Measurements from ENCODE around the gene HEXD.
A peak's percentile ranks its signal among the peaks of the same experiment; 100 is the strongest.

The HEXD gene

DNA sequence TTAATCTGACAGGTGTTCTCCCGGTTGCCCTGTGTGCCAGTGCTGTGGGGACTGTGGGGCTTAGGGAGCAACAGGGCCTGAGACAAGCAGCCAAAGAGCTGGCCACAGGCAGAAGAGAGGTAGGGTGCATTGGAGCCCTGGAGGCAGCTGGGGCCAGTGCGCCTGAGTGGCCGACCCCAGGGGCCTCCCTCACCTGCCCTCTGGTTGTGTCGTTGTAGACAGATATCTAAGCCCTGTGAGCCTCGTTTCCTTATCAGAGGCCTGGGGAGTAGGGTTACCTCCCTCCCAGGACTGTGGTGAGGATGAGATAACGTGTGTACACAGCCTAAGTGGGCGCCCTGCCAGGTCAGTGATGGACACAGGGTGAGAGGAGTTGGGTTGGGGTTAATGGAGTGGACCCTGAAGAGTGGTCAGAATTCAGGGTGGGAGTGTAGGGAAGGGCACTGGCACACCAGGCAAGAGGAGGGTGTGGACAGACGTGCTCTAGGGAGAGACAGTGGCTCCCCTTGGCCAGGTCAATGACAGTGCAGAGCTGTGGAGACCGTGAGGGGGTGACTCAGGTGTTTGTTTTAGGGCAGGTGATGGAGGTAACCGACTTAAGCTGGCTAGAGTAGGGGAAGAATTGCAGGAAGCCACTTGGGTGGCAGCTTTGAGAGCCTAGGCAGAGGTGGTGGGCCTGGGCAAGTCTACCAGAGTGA, 43.8 kb downstream of the HEXD start:
- no peak for DNase-seq

DNA sequence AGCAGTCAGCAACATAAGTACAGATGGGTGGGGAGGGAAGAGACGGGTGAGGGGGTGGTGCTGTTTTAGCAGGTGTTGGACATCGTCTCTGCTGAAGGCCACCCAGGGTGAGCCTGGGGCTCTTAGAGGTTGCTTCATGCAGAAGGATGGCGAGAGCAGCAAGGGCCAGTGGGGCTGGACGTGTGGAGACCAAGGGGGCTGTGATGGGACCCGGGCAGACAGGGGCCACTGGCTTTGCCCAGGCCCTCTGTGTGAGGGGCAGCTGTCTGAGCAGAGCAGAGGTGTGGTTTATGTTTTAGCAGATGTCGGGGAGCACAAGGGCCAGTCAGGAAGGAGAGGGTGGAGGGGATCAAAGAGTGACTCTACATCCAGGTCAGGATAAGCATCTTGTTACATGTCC, 45.2 kb downstream of the HEXD start:
- DNase-seq, result no peak

DNA sequence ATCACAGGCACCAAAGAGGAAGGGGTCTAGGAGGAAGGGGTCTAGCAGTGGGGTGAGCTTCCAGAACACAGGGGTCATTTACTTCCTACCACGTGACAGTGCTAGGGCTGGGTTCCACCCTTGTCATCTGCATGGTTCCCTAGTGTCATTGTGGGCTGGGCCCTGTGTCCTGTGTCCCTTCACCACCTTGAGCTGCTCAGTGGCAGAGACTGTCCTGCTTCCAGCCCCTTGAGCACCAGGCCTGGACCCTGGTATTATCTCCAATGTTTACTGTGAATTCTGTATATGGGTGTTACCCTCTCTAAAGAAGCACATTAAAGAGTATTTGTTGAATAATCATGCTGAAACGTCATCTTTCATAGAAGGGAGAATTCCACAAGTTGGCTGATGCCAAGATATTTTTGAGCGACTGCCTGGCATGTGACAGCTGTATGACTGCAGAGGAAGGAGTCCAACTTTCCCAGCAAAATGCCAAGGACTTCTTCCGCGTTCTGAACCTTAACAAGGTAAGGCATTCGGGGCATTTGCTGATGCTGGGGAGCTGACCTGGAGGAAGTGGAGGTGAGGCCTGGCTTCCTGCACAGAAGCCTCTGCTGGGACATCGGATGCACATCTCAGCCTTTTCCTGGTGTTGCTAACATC, 45.9 kb downstream of the HEXD start:
- no peak for DNase-seq

DNA sequence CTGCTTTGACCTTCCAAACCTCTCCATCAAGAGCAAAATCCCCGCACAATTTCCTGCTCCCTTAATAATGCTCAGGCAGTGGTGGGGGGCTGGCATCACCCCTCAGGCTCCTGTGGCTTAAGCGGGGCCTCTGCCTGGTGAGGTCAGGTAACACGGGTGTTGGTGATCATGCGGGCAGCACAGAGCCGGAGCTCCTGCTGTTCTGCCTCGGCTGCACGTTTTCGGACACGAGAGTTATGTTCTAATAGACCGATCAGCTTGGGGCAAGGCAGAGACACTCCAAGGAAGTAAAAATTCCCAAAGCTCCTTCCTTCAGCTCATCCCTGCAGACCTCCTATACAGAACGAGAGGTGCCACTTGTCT, 46.4 kb downstream of the HEXD start:
- no peak for DNase-seq

DNA sequence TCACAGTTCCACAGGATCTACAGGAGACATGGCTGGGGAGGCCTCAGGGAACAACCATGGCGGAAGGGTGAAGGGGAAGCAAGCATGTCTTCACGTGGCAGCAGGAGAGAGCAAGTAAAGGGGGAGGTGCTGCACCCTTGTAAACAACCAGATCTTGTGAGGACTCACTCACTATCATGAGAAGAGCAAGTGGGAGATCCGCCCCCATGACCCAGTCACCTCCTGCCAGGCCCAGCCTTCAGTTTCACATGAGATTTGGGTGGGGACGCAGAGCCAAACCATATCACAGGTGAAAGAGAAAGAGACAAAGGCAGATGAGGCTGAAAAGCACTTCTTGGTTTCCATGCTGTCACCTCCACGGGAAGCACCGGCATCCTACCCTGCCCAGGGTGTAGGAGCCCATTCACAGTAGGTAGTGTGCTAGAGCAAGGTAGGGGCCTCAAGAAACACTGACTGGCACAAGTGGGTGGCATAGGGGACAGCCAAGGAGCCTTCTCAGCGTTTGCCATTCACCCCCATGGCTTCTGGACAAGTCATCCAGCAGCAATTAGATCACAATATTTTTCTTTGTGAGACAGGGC, 47.0 kb downstream of the HEXD start:
- no peak for DNase-seq

DNA sequence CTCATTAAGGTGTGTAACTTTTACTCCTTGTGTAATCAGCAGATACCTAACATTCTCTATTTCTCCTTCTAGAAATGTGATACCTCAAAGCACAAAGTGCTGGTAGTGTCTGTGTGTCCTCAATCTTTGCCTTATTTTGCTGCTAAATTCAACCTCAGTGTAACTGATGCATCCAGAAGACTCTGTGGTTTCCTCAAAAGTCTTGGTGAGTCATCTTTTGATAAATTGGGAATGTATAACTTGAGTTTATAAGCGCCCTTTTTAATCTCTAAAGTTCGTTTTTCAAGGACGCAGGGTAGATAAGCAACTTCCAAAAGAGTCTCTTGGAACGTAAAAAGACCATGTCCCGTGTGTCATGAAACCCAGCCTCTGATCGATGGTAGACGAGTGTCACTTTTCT, 50.5 kb downstream of the HEXD start:
- DNase-seq, result no peak

DNA sequence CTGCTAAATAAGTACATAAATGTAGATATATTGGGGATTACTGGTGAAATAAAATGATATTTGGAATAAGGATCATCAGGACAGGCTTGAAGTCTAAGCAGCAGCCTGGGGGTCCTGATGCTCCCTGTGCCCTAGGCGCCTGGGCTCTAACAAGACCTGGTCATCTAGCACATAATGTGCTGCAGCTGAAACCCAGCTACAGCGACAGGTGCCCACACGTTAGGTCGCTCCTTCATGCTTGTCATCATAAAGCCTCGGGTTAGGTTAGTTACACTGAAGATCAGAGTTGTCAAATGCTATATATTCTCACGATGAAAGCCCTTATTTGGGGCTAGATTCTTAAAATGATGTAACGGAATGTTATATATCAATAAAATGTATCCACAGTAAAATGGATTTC, 51.9 kb downstream of the HEXD start:
- no peak for DNase-seq

DNA sequence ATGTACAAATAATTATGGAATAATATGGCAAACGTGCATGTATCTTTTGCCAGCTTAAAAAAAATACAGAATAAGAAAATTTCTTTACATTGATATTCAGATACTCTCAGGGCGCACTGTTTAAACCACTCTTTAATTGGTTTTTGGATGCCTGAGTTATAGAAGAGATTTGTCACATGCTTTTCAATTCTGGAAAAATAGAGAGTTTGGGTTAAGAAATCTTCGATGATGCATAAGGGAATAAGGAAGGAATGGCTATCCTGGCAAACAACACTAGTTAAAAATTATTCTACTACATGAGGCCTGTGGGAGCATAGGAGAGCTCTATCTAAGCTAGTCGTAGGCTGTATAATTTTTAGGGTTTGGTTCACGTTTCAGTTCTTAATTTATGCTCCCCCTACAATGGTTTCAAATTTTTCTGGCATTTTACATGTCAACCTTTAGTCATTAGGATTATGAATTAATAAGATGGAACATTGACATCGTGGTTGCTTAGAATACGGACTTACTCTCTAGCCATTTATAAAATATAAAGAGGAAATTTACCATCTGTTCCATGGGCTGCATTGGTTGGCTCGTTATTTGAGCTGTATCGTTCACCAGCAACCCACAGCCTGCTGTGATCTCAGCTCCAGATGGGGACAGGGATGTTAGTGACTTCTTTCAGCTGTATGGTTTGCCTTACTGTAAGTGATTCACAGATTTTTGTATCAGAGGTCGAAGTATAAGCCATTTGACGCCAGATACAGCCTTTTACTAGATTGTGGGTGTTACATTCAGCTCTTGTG, 56.3 kb downstream of the HEXD start:
- no peak for DNase-seq

DNA sequence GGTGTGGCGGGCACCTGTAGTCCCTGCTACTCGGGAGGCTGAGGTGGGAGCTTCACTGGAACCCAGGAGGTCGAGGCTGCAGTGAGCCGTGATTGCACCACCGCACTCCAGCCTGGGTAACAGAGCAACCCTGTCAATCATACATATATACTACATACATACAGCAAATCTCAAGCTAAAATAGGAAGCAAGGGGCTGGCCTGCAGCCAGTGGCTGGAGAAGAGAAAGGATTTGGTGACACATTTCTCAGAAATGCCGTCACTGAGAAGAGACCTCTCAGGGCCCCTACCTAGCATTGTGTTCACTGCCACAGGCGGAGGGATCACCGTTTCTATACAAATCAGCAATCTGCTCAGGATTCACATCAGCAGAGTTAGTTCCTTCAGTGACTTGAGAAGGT, 57.3 kb downstream of the HEXD start:
- no peak for DNase-seq

DNA sequence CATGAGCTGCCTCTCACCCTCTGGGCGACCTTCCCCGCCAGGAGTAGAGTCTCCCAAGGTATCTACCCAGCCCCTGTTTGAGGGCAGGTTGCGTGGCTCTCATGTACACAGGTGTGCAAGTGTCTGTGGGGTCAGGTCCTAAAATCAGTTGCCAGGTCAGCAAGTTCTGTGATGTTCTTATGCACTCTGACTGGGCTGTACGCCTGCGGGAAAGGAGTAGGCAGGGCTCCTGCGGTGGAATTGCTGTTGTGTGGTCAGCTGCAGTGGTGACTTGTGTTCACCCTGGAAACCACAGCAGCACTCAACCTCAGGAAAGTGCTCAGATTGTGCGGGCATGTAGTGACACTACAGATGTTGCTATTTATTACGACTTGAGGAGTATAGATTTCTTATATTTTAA, 59.8 kb downstream of the HEXD start:
- no peak for DNase-seq

DNA sequence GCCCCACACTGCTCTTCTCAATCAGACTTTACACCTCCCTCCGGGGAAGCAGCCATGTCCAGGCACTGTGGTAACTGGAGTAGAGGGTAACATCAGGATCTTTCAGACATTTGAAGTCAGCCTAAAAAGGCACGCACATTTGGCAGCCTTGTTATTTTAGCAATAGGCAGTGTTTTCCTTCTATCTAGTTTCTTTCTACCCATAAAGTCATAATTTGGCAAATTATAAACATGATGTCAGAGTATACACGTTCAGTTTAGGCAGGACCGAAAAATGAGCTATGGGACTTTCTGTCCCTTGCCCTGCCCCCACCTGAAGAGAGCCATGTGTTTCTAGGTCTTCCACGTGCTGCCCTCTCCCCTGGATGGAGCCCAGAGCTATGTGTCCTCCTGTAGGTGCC, 61.5 kb downstream of the HEXD start:
- no peak for DNase-seq

DNA sequence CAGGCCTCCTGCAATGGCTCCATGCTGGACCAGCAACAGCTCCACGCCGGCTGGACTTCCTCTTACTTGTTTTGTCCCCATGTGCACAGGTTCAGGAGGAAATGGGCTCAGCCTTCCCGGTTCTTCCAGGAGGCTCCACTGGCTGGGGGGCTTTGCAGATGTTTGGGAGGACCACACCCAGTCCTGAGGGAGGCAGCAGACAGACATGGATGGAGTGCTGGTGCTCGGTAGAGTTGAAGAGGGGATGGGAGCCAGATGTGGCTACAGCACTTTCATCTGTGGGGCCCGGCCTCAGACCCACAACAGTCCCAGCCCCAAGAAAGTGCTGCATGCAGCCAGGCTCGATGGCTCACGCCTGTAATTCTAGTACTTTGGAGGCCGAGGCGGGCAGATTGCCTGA, 62.2 kb downstream of the HEXD start:
- no peak for DNase-seq

DNA sequence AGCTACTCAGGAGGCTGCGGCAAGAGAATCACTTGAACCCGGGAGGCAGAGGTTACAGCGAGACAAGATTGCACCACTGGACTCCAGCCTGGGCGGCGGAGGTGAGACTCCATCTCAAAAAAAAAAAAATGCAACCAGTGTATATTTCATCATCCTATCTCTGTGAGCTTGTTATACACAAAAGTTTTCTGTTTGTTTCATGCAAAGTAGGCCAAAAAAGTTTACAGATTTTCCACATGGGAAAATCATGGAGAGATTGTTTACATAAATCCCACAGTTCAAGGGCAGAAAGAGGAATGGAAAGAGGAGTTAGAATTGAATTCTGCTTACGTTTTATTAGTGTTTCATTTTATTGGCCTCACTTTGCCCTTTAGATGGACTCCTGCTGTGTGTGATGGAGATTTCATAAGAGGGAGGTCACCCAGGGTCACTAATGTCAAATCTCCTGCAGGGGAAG, 65.1 kb downstream of the HEXD start:
- no peak for DNase-seq

DNA sequence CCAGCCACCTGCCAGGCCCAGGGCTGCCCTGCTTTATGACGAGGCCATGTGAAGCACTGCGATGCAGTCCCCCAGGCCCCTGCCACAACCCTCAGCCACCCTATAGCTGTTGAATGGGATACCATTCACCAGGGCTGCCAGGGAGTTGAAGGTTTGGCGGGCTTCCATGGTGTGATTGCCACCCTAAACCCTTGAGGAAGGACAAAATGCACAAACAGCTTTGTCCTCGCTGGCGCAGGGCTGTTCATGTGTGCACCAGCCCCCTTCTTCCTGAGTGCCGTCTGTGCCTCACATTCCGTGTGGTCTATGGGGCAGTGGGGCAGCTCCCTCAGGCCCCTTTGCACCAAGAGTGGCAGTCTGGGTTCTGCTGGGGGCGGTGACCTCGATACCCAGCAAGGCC, 65.7 kb downstream of the HEXD start:
- no peak for DNase-seq

DNA sequence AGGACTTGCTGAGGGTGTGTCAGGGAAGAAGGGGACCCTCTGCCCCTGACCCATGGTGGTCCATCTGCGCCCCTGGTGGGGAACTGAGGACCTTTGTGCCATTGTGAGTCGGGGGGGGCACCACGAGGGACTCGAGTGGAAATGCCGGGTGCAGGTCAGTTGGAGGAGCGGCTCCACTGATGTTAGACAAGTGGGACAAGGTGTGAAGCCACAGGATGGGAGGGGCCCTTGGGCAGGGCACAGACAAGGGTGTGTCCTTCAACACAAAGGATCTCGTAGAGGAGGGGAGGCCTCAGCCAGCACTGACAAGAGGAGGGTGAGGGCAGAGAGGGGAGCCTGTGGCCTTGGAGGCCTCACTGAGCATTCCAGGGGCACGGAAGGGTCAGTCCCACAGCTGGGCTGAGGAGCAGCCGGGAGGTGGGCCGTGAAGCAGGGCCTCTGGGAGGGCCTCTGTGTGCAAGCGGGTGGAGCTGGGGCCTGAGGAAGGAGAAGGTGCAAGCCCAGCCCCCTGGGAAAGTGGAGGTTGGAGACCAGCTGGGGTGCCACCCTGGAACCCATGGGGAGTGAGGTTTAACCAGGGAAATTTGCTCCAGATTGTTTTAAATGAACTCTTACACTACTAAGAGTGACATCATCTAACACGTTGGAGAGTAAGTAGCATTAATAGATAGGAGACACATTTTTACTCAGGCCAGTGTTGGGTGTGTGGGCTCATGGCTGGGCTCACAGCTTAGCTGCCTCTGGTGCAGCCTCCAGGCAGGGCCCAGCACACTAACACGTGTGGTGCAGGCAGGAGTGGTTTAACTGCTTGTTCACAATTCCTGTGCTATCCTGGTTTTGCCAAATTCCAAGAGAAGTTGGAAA, 68.3 kb downstream of the HEXD start:
- DNase-seq, result no peak

DNA sequence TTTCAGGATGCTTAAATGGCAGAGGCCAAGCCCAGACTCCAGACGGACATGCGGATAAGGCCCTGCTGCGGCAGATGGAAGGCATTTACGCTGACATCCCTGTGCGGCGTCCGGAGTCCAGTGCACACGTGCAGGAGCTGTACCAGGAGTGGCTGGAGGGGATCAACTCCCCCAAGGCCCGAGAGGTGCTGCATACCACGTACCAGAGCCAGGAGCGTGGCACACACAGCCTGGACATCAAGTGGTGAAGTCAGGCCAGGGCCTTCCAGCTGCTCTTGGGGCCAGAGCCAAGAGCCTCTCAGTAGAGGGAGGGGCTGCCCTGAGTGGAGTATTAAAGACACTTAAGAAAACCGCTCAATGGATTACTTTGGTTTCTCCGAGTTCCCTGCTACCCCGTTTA, 69.8 kb downstream of the HEXD start:
- no peak for DNase-seq

DNA sequence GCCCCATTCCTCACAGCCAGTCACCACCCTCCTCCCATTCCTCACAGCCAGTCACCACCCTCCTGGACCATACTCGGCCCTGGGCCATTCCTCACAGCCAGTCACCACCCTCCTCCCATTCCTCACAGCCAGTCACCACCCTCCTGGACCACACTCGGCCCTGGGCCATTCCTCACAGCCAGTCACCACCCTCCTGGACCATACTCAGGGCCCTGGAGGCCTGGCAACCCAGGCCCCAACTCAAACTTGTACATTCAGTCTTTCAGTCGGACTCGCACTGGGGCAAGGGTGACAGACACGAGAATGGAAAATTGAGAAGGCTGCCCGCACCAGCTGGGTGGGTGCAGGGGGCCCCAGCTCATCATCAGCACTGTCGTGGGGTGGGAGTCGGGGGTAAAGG, 71.0 kb downstream of the HEXD start:
- no peak for DNase-seq

DNA sequence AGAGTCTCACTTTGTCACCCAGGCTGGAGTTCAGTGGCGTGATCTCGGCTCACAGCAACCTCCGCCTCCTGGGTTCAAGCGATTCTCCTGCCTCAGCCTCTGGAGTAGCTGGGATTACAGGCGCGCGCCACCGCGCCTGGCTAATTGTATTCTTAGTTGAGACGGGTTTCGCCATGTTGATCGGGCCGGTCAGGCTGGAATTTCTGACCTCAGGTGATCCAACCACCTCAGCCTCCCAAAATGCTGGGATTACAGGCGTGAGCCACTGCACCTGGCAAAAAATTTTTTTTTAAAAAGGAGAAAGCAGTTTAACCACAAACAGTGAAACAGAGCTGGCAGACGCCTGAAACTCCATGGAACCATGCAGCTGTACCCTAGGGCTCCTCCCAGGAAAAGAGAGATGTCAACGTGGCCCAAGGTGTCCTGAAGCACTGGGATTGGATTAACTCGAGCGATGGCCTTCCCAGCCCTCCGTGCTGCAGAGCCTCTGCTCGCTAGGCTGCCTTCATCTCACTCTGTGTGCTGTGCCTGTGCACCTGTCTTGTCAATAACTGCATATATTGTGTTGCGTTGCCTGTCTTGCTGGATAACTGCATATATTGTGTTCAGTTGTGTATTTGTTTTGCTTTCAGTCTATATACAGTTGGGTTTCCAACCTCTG, 71.8 kb downstream of the HEXD start:
- no peak for DNase-seq

DNA sequence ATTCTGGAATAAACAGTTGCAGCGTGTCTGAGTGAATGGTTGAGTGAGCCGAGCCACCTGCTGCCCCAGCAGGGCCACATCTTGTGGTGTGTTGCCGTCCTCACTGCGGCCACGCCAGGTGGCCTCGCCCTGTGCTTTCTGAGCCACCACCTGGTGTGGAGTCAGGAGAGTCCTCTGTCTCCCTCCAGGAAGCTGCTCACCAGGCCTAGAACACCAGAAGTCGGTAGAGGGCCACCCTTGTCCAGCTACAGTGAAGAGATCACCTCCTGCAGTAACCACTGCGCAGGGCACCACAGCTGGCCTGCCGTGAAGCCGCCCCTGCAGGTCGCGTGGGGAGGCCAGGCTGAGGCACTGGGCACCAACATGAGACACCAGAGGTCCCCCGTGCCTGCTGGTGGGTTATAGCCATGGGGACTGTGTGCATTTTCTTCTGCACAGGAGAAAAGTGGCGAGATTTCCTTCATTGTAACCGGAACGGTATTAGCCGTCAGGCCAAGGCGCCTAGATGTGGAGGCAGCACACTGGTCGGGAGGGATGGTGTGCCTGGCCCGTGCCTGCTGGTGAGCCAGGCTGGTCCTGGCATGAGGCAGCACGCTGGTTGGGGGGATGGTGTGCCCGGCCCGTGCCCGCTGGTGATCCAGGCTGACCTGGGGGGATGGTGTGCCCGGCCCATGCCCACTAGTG, 72.5 kb downstream of the HEXD start:
- peak in 1 of 2 experiments; percentile 32 for DNase-seq

DNA sequence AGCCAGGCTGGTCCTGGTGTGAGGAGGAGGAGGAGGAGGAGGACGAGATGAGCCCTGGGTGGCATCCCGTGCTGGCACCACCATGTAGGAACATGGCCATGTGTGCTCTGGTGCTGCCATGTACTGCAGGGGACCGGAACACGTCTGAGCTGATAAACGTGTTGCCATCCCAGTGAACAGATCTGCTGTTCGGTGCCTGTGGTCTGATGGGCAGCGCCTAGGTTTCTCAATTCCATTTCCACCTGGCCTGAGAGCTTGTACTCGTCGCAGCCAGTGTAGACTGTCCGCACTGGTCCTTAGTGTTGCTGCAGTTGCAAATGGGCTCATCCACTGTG, 73.0 kb downstream of the HEXD start:
- DNase-seq, result no peak

DNA sequence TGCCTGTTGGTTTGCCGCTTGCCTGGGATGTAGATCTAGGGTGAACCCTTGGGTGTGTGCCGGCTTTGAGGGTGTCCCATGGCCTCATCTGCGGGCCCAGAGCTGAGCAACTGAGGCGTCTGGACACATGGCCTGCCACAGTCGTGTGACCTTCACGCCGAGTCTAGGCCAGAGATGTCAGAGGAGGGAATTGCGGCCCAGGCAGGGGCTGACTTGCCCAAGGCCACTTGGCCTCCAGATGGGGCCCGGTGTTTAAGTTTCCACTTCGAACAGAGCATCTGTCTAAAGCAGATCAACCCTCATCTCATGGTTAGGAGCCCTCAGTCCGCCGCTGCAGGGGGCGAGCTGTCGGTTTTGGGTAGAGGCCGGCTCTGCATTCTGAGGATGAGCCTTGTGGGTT, 73.4 kb downstream of the HEXD start:
- no peak for DNase-seq
